ENCODE results near the gene PIF1. TPM values are rescaled to one million over a fixed set of nuclear protein-coding genes. Genes with fewer than 3 reads are reported as not detected.

PIF1 gene
- total RNA-seq, 1 donor from 2014 or later = 1.7 TPM

GRCh38 chr15:64865998-64866520 lies 40.6 kb upstream of the PIF1 start:
- Mint-ChIP-seq H3K27me3 (ENCODE audit: low read depth, unreplicated experiment) (no peaks in the 10 kb centered on the region), H3K4me3 (ENCODE audit: unreplicated experiment) (no peak overlapping the region), H3K4me1 (ENCODE audit: low read depth, unreplicated experiment) (peaks cover 24% of the 10 kb centered on the region), H3K27ac (ENCODE audit: unreplicated experiment) (no peak overlapping the region), H3K36me3 (ENCODE audit: low read depth, unreplicated experiment) (peaks cover 12% of the 10 kb centered on the region), H3K9me3 (ENCODE audit: unreplicated experiment) (no peaks in the 10 kb centered on the region)
- no peak for TF ChIP-seq CTCF (IDR thresholded peaks at IDR 0.05; ENCODE audit: insufficient read depth, low read depth, low read length)
- TF ChIP-seq EZH2 (IDR thresholded peaks at IDR 0.05; ENCODE audit: insufficient read depth, low read length) = no peak
- Histone ChIP-seq H3K4me3 (ENCODE audit: insufficient read depth, low read depth, low read length) (no peak overlapping the region), H3K4me2 (ENCODE audit: low read length) (peak overlapping the region; percentile 52), H3K9me3 (ENCODE audit: insufficient read depth, low read depth, low read length) (no peaks in the 10 kb centered on the region), H4K20me1 (ENCODE audit: insufficient read depth, low read length) (peaks cover 18% of the 10 kb centered on the region), H3K9ac (ENCODE audit: low read length) (peak overlapping the region; percentile 17), H2AFZ (ENCODE audit: low read depth, low read length) (no peak overlapping the region), H3K27ac (ENCODE audit: low read depth, low read length) (peak overlapping the region; percentile 13), H3K79me2 (ENCODE audit: insufficient read depth, low read length) (no peaks in the 10 kb centered on the region), H3K4me1 (ENCODE audit: insufficient read depth, low read length) (peaks cover 16% of the 10 kb centered on the region), H3K27me3 (ENCODE audit: insufficient read depth, low read length) (no peaks in the 10 kb centered on the region), H3K36me3 (ENCODE audit: insufficient read depth, low read length) (no peaks in the 10 kb centered on the region)
- FAIRE-seq (peak; percentile 37), DNase-seq (ENCODE audit: low read depth) (peak; percentile 84)

GRCh38 chr15:64865126-64865997 lies 39.9 kb upstream of the PIF1 start:
- Histone ChIP-seq H3K9ac (ENCODE audit: low read length) (no peak overlapping the region), H2AFZ (ENCODE audit: low read depth, low read length) (no peak overlapping the region), H3K27me3 (ENCODE audit: insufficient read depth, low read length) (no peaks in the 10 kb centered on the region), H3K9me3 (ENCODE audit: insufficient read depth, low read depth, low read length) (no peaks in the 10 kb centered on the region), H4K20me1 (ENCODE audit: insufficient read depth, low read length) (peaks cover 19% of the 10 kb centered on the region), H3K4me1 (ENCODE audit: insufficient read depth, low read length) (peaks cover 16% of the 10 kb centered on the region), H3K79me2 (ENCODE audit: insufficient read depth, low read length) (no peaks in the 10 kb centered on the region), H3K27ac (ENCODE audit: low read depth, low read length) (peak overlapping the region; percentile 13), H3K4me3 (ENCODE audit: insufficient read depth, low read depth, low read length) (no peak overlapping the region), H3K36me3 (ENCODE audit: insufficient read depth, low read length) (no peaks in the 10 kb centered on the region), H3K4me2 (ENCODE audit: low read length) (peak overlapping the region; percentile 52)
- peaks cover 24% of the 10 kb centered on the region for H3K4me1 Mint-ChIP-seq (ENCODE audit: low read depth, unreplicated experiment)
- H3K27me3 Mint-ChIP-seq (ENCODE audit: low read depth, unreplicated experiment) = no peaks in the 10 kb centered on the region
- FAIRE-seq (no peak), DNase-seq (ENCODE audit: low read depth) (no peak)
- no peaks in the 10 kb centered on the region for H3K9me3 Mint-ChIP-seq (ENCODE audit: unreplicated experiment)
- peaks cover 12% of the 10 kb centered on the region for H3K36me3 Mint-ChIP-seq (ENCODE audit: low read depth, unreplicated experiment)
- no peak overlapping the region for H3K4me3 Mint-ChIP-seq (ENCODE audit: unreplicated experiment)
- no peak for TF ChIP-seq CTCF (IDR thresholded peaks at IDR 0.05; ENCODE audit: insufficient read depth, low read depth, low read length)
- no peak for TF ChIP-seq EZH2 (IDR thresholded peaks at IDR 0.05; ENCODE audit: insufficient read depth, low read length)
- peak overlapping the region; percentile 62 for H3K27ac Mint-ChIP-seq (ENCODE audit: unreplicated experiment)

GRCh38 chr15:64864068-64864467 lies 38.6 kb upstream of the PIF1 start:
- H3K27ac Mint-ChIP-seq (ENCODE audit: unreplicated experiment) = peak overlapping the region; percentile 41
- Histone ChIP-seq H3K36me3 (ENCODE audit: insufficient read depth, low read length) (no peaks in the 10 kb centered on the region), H2AFZ (ENCODE audit: low read depth, low read length) (no peak overlapping the region), H3K79me2 (ENCODE audit: insufficient read depth, low read length) (peaks cover 4% of the 10 kb centered on the region), H3K4me2 (ENCODE audit: low read length) (no peak overlapping the region), H3K9me3 (ENCODE audit: insufficient read depth, low read depth, low read length) (no peaks in the 10 kb centered on the region), H3K4me1 (ENCODE audit: insufficient read depth, low read length) (peaks cover 16% of the 10 kb centered on the region), H4K20me1 (ENCODE audit: insufficient read depth, low read length) (peaks cover 32% of the 10 kb centered on the region), H3K27me3 (ENCODE audit: insufficient read depth, low read length) (no peaks in the 10 kb centered on the region), H3K27ac (ENCODE audit: low read depth, low read length) (no peak overlapping the region), H3K4me3 (ENCODE audit: insufficient read depth, low read depth, low read length) (no peak overlapping the region), H3K9ac (ENCODE audit: low read length) (no peak overlapping the region)
- no peaks in the 10 kb centered on the region for H3K27me3 Mint-ChIP-seq (ENCODE audit: low read depth, unreplicated experiment)
- DNase-seq (ENCODE audit: low read depth) = no peak
- FAIRE-seq = no peak
- peaks cover 26% of the 10 kb centered on the region for H3K4me1 Mint-ChIP-seq (ENCODE audit: low read depth, unreplicated experiment)
- TF ChIP-seq CTCF (IDR thresholded peaks at IDR 0.05; ENCODE audit: insufficient read depth, low read depth, low read length) (no peak), EZH2 (IDR thresholded peaks at IDR 0.05; ENCODE audit: insufficient read depth, low read length) (no peak)
- peak overlapping the region; percentile 20 for H3K4me3 Mint-ChIP-seq (ENCODE audit: unreplicated experiment)
- H3K9me3 Mint-ChIP-seq (ENCODE audit: unreplicated experiment) = no peaks in the 10 kb centered on the region
- peaks cover 15% of the 10 kb centered on the region for H3K36me3 Mint-ChIP-seq (ENCODE audit: low read depth, unreplicated experiment)

Data from astrocyte (in vitro differentiated cells and primary cell).